ENCODE results near the gene CCDC88A.
"Not testable (repeated sequence)": the region's sequence is repeated elsewhere in the genome, so short reads cannot be mapped to it uniquely, and the experiment has no call there.

CCDC88A gene

GRCh38 chr2:55242617-55243016 lies 177.0 kb downstream of the CCDC88A start:
- no peak for TF ChIP-seq CTCF (conservative IDR thresholded peaks at IDR 0.05; ENCODE audit: control insufficient read depth, insufficient read depth, low read depth, low read length)
- DNase-seq (ENCODE audit: low read depth), result no peak
- no peak overlapping the region for H3K4me3 ChIP-seq (ENCODE audit: control insufficient read depth, low read depth, low read length)

GRCh38 chr2:55241582-55241981 lies 178.1 kb downstream of the CCDC88A start:
- DNase-seq (ENCODE audit: low read depth); H3K4me3 ChIP-seq (ENCODE audit: control insufficient read depth, low read depth, low read length): not testable (repeated sequence)

- no peak for DNase-seq (ENCODE audit: low read depth)
These were observed 179.9 kb downstream of the CCDC88A start for GRCh38 chr2:55239656-55240222.

More at GRCh38 chr2:55239656-55240222, 179.9 kb downstream of the CCDC88A start:
- TF ChIP-seq CTCF (conservative IDR thresholded peaks at IDR 0.05; ENCODE audit: control insufficient read depth, insufficient read depth, low read depth, low read length), result no peak
- H3K4me3 ChIP-seq (ENCODE audit: control insufficient read depth, low read depth, low read length), result no peak overlapping the region
